Measurements from ENCODE around the gene COL4A4.

COL4A4 gene

DNA sequence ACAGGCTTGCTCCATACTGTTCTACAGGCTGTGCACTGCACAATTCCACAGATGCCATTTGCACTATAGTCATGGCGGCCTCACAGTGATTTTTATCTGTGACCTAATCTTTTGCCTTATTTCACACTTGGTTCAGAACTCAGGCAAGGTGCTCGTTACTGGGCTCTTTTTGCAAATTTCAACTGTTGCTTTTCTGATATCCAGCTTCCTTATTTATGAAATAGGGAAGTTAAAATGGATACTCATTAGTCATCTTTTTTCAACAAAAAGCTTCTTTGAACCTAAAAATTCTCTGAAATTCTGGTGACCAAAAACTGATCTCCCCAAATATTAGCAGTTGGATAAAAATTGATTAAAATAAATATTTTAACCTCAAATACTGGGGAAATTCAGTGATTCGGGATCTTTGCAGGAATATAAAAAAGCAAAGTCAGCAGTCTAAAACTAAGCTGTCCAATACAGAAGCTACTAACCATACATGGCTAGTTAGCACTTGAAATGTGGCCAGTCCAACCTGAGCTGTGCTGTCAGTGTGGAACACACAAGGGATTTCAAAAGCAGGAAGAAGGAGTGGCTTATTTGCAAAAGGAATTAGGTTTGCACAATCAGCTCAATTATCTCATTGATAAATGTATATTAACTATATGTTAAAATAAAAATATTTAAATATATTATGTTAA lies 134.4 kb downstream of the COL4A4 start:
- DNase-seq: no peak

DNA sequence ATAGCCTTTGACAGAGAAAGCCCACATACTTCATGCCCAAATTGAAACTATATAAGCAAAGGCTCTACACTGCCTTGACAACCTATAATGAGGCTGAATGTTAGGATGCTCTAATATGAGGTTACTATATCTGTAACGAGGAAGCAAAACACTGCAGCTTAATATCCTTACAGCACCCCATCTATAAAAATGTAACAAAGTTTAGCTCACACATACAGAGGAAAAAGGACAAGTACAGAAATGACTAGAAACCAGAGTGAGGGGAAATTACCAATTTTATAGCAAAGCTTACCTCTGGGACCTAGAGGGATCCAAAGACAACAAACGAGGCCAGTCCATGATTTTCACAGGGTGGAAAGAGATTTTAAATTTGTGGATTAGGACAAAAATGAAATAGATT lies 138.5 kb downstream of the COL4A4 start:
- no peak for DNase-seq

DNA sequence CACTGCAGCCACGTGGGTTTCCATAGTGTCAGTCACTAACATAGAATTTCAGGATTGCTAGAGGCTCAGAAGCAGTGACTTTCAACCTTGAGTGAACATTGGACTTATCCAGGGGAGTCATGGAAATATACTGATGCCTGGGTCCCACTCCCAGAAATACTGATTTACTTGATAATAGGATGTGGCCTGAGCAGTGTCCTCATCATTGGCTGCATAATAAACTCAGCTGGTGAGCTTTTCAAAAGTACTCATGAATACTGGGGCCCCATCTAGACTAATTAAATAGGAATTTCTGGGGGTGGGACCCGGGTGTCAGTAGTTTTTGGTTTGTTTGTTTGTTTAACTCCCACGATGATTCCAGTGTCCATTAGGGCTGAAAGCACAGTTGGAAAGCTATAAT lies 141.4 kb downstream of the COL4A4 start:
- no peak for DNase-seq

DNA sequence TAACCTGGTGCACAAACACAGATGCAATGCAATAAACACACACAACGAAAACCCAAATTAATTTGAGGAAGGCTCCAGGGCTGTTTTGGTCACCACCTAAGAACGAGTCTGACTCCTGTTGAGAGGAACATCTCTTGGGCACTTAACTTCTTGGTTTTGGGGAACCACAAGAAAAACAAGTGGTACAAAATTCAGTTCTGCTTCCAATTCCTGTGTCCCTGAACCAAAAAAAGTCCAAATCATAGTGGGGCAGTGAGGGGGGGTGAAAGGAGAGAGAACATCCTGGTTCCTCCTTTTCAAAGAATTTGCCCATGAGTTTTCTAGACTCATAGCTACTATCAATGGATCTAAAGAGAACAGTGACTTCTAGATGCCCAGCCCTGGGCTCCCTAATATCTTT lies 143.6 kb downstream of the COL4A4 start:
- DNase-seq: no peak

DNA sequence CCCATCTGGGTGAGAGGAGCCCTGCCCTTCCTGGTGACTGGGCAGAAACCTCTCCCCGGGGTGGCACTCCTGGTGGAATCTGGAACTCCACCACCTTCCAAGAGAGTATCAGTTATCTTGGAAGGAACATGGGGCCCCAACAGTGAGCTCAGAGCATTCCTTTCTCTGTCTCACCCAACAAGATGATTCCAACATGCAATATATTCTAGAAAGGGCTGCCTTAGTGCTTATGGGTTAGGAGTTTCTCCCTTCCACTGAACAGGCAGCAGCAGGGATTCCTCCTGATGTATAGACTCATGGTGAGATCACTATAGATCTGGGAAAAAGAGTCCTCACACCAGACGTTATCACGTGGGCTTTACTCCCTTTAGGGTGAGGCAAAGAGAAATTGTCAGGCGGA lies 147.1 kb downstream of the COL4A4 start:
- no peak for DNase-seq

DNA sequence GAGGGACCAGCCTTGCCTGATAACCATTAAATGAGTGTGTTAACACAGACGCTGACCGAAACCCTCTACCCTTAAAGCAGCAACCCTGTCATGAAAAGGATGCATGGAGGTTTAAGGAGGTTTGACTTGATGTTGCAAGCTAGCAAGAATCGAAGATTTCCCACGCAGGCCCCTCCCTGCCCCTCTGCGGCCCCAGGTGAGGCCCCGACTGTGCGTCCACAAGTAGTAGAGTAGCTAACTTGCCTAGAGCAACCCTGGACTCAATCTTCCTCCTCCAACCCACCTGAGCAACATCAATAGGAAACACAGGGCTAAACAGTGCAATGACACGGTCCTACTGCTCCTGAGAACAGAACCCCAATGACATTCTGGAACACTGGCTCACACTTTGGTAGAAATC lies 150.1 kb downstream of the COL4A4 start:
- no peak for DNase-seq

DNA sequence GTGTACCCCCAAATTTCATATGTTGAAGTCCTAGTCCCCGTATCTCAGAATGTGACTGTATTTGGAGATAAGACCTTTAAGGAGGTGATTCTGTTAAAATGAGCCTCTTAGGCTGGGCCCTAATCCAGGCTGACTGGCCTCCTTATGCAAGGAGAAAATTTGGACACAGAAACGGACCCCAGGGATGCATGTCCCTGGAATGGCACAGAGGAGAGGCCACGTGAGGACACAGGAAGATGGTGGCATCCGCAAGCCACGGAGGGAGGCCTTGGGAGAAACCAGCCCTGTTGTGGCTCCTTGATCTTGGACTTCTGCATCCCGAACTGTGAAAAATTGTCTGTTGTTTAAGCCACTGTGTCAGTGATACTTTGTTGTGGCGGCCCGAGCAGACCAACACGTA lies 150.7 kb downstream of the COL4A4 start:
- DNase-seq: no peak

DNA sequence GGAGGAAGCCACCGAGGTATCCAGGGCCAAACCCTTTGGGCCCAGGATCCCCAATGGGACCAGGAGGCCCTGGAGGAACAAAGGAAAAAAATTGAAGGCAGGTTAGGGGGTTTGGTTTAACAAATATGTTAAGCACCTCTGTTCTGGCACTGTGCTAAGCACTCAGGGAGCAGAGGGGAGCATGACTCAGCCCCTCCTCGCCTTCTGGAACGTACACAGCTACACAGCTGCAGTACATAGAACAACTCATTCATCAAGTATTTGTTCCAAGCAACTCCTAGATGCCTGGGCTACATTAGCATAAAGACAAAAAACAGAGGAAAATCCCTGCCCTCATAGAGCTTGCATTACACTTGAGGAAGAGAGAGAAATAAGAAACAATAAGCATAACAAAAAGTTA lies 153.6 kb downstream of the COL4A4 start:
- no peak for DNase-seq

DNA sequence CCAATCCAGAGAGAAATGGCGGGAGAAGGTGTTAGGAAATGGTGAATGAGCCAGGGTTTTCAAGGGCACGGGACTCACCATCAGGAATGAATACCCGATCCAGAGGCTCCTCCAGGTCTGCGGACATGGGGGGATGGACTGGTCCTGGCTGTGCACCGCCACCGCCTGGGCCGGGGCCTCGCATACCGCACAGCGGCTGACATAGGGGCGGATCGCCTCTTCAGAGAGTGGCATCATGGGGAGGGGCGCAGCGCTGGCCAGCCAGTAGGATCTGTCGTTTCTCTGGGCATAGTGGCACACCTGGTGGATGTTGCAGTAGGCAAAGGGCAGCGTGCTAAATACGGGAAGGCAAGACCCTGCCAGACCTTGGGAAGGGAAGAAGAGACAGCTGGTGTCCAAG lies 156.1 kb downstream of the COL4A4 start:
- DNase-seq: no peak

DNA sequence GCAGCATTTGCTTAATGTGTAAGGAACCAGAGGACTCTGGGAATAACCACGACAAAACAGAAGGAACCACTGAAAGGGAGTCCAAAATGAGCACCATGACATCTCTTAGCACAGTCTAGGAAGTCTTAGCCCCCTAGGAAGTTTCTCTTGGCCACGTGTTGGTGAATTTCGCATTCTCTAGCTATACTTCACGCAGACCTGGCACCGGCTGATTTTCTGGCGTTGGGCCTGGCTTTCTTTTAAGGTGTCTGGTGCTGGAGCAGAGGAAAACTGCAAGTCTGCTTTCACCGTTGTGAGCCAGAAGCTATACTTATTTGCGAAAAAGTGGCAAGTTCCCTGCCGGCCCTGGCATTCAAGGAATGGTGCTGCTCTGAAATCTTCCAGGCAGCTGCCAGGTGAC lies 156.9 kb downstream of the COL4A4 start:
- no peak for DNase-seq

DNA sequence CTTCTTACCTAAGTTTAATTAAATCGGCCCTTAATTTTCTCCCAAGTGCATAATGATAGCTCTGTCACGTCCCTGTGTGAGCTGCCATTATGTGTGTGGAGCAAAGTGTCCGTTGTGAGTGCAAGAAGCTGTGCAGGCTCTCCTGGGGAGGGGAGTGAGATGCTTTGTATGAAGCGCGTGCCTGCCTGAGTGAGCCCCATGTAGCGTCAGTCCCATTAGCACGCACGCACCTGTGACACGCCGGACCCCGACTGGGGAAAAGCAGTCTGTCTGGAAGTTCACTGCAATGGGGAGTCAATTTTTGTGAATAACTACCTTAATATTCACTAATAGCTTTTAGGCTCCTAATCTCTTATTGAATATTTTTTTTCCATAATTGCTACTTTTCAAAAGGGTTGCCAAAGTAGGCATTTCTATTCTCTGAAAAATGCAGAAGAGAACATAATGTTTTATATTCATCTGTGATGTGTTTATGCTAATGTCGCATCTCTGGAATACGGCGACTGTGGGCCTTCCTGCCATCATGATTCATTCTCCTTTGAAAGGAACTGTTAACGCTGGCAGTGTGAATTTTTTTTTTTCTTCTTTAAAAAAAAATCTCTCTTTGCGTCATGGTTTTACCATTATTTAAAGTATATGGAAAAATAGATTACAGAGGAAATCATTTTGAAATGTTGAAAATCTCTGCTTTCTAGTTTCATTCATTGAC lies 157.7 kb downstream of the COL4A4 start:
- no peak for DNase-seq

DNA sequence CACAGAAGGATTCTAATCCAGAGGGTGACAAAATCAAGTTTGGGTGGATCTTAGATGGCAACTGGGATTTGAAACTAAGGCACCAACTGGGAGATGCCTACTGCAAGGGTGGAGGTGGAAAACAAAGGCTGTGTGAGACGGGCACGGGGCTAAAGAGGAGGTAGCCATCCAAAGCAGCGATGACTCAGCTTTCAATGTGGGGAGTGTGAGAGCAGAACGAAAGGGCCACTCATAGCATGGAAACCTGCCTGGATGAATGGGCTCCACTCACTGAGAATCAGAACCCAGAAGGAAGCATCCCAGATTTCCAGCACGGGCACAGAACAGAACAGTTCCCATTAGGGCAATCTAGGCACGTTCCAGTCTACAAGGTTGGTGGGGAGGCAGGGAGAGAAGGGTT lies 159.5 kb downstream of the COL4A4 start:
- no peak for DNase-seq

DNA sequence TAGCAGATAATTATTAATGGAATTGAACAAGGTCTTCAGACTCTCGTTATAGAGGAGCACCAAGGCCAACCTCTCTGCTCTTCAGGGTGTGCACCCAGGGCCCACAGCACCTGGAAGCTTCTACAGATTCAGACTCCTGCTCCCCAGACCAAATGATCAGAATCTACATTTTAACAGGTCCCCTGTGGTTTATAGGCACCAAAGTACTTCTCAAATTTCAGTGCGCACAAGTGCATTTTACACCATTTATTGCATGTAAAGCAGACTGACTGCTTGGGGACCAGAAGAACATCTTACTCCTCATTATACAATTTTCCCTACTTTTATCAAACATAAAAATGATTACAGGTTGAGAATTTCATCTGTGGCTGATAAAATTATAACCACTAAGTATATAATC lies 163.9 kb downstream of the COL4A4 start:
- DNase-seq: no peak

DNA sequence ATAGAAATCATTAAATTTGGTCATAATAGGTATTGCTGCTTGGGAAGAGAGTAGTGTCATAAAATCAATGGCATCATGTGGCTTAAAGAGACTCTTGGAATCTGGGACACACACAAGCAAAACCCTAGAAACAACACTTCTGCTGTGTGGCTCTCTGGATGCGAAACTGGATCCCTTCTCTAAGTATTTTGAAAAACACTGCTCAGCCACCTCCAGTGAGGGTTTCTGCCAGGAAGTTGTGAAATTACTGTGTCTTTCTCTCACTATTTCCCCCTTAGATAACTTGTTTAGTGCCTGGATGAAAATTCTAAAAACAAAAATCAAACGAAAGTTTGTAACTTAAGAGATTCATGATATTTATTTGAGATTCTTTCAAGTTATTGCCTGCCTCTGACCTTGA lies 164.3 kb downstream of the COL4A4 start:
- DNase-seq: no peak

DNA sequence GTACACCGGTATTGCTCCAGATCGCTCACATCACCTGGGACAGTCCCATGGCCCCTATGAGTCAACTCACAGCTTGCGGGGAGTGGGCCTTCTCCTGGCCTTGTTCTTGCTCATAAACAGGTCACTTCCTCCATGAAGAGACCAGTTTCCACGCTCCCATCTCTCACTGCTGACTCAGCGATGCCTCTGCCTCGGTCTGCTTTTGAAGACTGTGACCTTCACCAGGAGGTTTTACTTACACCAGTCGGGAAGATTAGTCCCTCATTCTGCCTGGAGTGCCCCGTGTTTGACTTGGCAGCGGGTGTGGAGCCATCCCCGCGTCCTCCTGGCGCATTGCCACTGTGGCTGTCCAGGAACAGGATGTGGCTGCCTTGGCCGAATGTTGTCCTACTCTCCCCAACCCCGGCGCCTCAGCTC lies 168.4 kb downstream of the COL4A4 start:
- DNase-seq: no peak

DNA sequence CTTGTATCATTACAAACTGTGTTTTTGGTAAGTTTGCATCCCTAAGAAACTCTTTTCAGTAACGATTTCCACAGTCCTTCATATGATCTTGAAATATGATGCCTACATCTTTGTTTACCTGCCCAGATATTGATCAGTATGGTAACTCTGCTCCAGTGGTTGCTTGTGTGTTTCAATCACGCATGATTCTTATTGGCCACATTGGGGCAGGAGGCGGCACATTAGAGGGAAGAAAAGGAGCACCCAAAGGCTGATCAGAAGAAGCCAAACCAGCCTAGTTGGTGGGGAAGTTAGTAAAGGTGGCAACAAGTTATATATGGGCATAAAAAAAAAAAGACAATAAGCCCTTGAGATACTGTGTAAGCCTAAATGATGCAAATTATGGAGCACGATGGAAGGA lies 169.2 kb downstream of the COL4A4 start:
- no peak for DNase-seq

DNA sequence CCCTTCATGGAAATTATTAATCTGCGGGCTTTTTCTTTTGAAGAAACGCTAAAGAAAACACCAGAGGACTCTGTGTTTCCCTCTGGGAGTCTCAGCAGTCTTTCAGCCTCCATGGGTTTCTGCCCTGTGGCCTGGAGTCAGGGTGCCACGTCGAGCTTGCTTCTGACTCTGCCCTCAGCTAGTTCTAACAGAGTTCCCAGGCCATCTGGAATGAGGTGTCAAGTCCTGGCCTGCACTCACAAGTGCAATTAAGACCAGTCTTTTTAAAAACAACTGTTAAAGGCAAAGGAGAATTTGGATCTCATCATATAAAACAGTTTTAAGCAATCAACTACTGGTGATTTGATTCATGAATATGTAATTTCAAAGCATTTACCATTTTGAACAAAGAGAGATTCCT lies 170.8 kb downstream of the COL4A4 start:
- DNase-seq: no peak

DNA sequence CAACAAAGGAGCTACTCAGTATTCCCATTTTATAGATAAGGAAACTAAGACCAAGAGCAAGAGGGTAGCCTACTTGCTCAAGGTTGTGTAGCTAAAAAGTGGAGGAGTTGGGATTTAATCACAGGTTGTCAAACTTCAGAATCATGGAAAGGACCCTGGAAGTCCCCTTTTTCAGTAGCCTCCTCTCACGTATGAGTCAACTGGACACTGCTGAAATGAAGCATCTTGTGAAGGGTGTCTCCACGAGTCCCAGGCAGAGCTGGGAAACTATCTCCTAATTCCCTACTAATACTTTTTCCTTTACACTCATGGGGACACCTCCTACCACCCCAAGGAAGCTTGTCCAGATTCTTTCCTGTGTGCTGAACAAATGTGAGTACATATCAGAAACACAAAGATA lies 172.3 kb downstream of the COL4A4 start:
- DNase-seq: no peak

DNA sequence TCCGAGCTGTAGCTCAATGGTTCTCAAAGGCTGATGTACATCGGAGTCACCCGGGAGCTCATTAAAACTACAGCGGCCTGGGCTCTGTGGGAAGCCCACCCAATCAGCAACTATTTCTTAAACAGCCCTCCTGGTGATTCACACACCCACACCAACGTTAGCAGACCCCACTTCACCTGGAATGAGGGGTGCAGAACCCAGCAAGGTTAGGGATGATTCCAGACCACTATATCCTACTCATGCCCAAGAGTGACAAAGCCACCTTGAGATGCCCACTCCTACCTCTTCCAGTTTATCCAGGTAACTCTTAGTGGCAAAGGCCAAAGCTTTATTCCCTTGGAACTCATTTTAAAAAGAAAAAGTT lies 178.4 kb downstream of the COL4A4 start:
- no peak for DNase-seq

DNA sequence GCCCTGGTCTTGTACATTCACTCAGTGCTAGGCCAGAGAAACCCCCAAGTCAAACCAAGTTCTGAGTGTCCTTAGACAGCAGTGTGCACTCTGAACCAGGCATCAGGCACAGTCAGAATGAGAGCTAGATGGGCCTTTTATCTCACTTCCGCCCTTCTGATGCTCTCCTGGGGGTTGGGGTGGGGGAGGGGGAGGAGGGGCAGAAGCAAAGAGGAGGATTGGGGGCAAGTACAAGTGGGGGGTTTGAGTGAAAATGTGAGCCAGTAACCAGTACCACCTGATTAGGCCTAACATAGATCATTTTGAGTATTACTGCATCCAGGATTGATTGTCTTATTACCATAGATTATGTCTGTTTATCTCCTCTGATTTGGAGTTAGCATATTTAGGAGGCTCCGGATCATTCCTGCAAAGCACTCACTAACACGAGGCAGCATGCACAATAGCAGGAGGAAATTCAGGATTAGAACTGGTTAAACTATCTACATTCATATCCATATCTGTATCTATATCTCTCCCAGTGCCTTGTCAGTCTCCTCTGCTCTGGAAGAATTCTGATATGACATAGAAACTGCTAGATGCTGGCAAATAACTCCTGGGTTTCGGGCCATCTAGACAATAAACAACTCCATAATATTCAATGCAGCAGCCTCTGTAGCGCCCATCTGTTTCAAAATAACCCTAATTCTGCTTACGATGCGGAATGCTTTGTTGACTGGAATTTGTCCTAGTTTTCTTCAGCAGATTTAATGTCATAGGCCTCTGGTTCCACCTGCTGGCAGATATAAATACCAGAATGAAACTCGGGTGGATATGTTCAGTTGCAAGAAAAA lies 179.0 kb downstream of the COL4A4 start:
- DNase-seq: no peak

DNA sequence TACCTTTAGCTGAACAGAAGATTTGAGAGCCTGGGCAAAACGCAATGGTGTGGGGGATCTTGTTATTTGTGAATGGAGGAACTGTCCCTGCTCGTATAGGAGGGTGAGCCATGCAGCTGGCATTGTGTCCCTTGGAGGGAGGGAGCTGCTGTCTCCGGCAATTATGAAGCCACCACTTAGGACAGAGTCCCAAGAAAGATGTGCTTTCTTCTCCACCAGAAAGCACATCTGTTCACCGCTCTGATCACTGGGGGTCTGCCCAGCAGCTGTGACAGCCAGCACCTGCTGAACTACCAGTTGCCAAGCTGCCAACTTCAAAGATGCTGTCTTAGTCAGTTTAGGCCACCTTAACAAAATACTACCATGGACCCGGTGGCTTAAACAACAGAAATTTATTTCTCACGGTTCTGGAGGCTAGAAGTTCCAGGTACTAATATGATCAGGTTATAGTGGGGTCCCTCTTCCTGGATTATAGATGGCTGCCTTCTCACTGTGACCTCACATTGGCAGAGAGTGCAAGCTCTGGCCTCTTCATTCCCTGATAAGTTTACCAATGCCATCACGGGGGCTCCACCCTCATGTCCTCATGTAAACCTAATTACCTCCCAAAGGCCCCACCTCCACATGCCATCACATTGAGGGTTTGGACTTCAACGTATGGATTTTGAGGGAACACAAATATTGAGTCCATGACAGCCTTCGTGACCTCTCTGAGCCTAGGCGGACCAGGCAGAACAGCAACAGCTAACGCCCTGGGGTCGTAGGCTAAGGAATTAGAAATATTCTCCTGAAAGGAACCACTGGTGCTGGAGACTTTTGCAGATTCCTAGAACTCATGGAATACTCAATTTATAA lies 179.9 kb downstream of the COL4A4 start:
- no peak for DNase-seq

DNA sequence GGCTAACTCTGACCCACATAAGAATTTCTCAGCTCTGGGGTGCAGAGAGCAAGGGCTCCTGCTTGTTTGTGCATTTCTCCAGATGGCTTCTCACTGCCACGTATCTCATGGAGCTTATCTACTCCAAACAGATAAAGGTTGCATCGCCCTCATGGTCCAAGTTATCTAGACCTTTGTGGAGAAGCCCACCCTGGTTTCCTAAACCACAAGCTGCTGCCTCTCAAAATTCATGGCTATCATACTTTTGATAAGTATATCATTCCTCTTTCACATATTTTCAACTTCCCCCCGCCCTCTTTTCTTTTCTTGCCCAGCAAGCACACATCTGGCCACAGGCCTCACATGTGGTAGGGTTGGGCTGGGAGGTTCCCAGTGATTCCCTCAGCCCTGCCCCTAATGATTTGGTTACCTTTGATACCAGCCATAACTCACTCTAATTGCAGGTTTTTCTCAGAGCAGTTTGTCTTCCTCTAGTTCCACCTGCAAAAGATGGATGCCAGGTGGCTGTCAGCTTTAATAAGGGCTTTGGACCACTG lies 182.1 kb downstream of the COL4A4 start:
- DNase-seq: no peak

DNA sequence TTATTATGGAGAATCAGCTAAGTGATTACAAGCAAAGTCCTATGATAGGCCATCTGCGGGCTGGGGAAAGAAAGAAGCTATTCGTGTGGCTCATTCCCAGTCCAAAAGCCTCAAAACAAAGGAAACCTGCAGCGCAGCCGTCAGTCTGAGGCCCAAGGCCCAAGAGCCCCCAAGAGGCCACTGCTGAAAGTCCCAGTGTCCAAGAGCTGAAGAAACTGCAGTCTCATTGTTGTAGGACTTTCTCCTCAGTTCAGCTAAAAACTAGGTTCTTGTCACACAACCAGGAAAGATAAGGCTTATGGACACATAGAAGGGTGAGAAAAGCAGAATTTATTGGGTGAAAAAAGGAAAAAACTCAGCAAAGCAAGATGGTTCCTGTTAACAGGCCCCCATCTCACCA lies 185.0 kb downstream of the COL4A4 start:
- DNase-seq: no peak
